ENCODE measurements around the gene OPCML.
A peak's percentile ranks its signal among the peaks of the same experiment; 100 is the strongest.

OPCML gene

GRCh38 chr11:132969892-132970291, 562.4 kb downstream of the OPCML start:
- no peaks in the 10 kb centered on the region for H3K79me1 ChIP-seq (ENCODE audit: low read depth, low read length)
- DNase-seq (ENCODE audit: low spot score) = no peak
- no peak overlapping the region for H3K27ac ChIP-seq (replicated peaks; ENCODE audit: low read length)
- H3K18ac ChIP-seq (ENCODE audit: low read length) = no peak overlapping the region
- WGBS, 2 donors (ENCODE audit: extremely low coverage in 2 of 2, insufficient read length in 2 of 2, insufficient replicate concordance in 1 of 2) = no CpG with 5 or more reads among the region's 4 CpGs
- H3K9ac ChIP-seq (ENCODE audit: low read depth, low read length, poor library complexity) = no peak overlapping the region
- H3K36me3 ChIP-seq (replicated peaks in 1 of 2; ENCODE audit: control insufficient read depth in 2 of 2, insufficient read depth in 2 of 2, low read length in 2 of 2) = no peaks in the 10 kb centered on the region
- no peak overlapping the region for H2AFZ ChIP-seq (ENCODE audit: low read length)
- no peak overlapping the region for H3K4me2 ChIP-seq (ENCODE audit: insufficient read depth, low read length, poor library complexity, severe bottlenecking)
- H2AK5ac ChIP-seq (ENCODE audit: low read depth, low read length) = no peak overlapping the region
- no peaks in the 10 kb centered on the region for H3K27me3 ChIP-seq (ENCODE audit: control insufficient read depth in 3 of 3, insufficient read depth in 3 of 3, low read depth in 1 of 3, low read length in 3 of 3)
- no peak overlapping the region for H3K4me3 ChIP-seq (ENCODE audit: low read length in 2 of 2)
- no peak overlapping the region for H3K4ac ChIP-seq (ENCODE audit: low read length)
- no peak overlapping the region for H4K91ac ChIP-seq (ENCODE audit: low read depth, low read length, poor library complexity)
- no peak overlapping the region for H4K8ac ChIP-seq (ENCODE audit: low read depth, low read length)
- no peak overlapping the region for H3K23ac ChIP-seq (ENCODE audit: low read depth, low read length, poor library complexity)
- no peak overlapping the region for H2BK120ac ChIP-seq (ENCODE audit: low read depth, low read length)
- no peak overlapping the region for H3K14ac ChIP-seq (ENCODE audit: low read length)
- H2BK15ac ChIP-seq (ENCODE audit: low read length) = no peak overlapping the region
- no peaks in the 10 kb centered on the region for H3K9me3 ChIP-seq (replicated peaks in 1 of 2; ENCODE audit: control insufficient read depth in 2 of 2, insufficient read depth in 1 of 2, low read depth in 1 of 2, low read length in 2 of 2)
- H2BK12ac ChIP-seq (ENCODE audit: low read length) = no peak overlapping the region
- no peak overlapping the region for H2BK5ac ChIP-seq (ENCODE audit: low read length)
- H3K4me1 ChIP-seq (ENCODE audit: control insufficient read depth in 2 of 2, insufficient read depth in 1 of 2, low read depth in 1 of 2, low read length in 2 of 2) = peaks cover 0 to 3% of the 10 kb centered on the region in 2 donors

- Histone ChIP-seq H2AFZ (ENCODE audit: low read length) (no peak overlapping the region), H3K79me1 (ENCODE audit: low read depth, low read length) (no peaks in the 10 kb centered on the region), H3K27me3 (ENCODE audit: control insufficient read depth in 3 of 3, insufficient read depth in 3 of 3, low read depth in 1 of 3, low read length in 3 of 3) (peaks cover 0 to 8% (median 0%) of the 10 kb centered on the region in 3 experiments), H3K36me3 (replicated peaks in 1 of 2; ENCODE audit: control insufficient read depth in 2 of 2, insufficient read depth in 2 of 2, low read length in 2 of 2) (no peaks in the 10 kb centered on the region), H2AK5ac (ENCODE audit: low read depth, low read length) (no peak overlapping the region), H3K27ac (replicated peaks; ENCODE audit: low read length) (no peak overlapping the region), H3K14ac (ENCODE audit: low read length) (no peak overlapping the region), H2BK15ac (ENCODE audit: low read length) (no peak overlapping the region), H3K4me1 (ENCODE audit: control insufficient read depth in 2 of 2, insufficient read depth in 1 of 2, low read depth in 1 of 2, low read length in 2 of 2) (peaks cover 0 to 10% of the 10 kb centered on the region in 2 donors), H2BK120ac (ENCODE audit: low read depth, low read length) (no peak overlapping the region), H3K18ac (ENCODE audit: low read length) (no peak overlapping the region), H2BK5ac (ENCODE audit: low read length) (no peak overlapping the region), H3K9me3 (replicated peaks in 1 of 2; ENCODE audit: control insufficient read depth in 2 of 2, insufficient read depth in 1 of 2, low read depth in 1 of 2, low read length in 2 of 2) (no peaks in the 10 kb centered on the region), H3K4me3 (ENCODE audit: low read length in 2 of 2) (no peak overlapping the region), H3K9ac (ENCODE audit: low read depth, low read length, poor library complexity) (no peak overlapping the region), H4K8ac (ENCODE audit: low read depth, low read length) (no peak overlapping the region), H3K23ac (ENCODE audit: low read depth, low read length, poor library complexity) (no peak overlapping the region), H2BK12ac (ENCODE audit: low read length) (no peak overlapping the region), H3K4ac (ENCODE audit: low read length) (no peak overlapping the region), H4K91ac (ENCODE audit: low read depth, low read length, poor library complexity) (no peak overlapping the region), H3K4me2 (ENCODE audit: insufficient read depth, low read length, poor library complexity, severe bottlenecking) (no peak overlapping the region)
- no CpG with 5 or more reads among the region's 6 CpGs for WGBS, 2 donors (ENCODE audit: extremely low coverage in 2 of 2, insufficient read length in 2 of 2, insufficient replicate concordance in 1 of 2)
- no peak for DNase-seq (ENCODE audit: low spot score)
Measured at GRCh38 chr11:132962041-132962440, 570.3 kb downstream of the OPCML start.

GRCh38 chr11:132961453-132961852, 570.8 kb downstream of the OPCML start:
- no peaks in the 10 kb centered on the region for H3K79me1 ChIP-seq (ENCODE audit: low read depth, low read length)
- H3K4ac ChIP-seq (ENCODE audit: low read length) = no peak overlapping the region
- H3K4me2 ChIP-seq (ENCODE audit: insufficient read depth, low read length, poor library complexity, severe bottlenecking) = no peak overlapping the region
- no peak overlapping the region for H2AFZ ChIP-seq (ENCODE audit: low read length)
- no peaks in the 10 kb centered on the region for H3K36me3 ChIP-seq (replicated peaks in 1 of 2; ENCODE audit: control insufficient read depth in 2 of 2, insufficient read depth in 2 of 2, low read length in 2 of 2)
- H2BK5ac ChIP-seq (ENCODE audit: low read length) = no peak overlapping the region
- H4K8ac ChIP-seq (ENCODE audit: low read depth, low read length) = no peak overlapping the region
- WGBS, 2 donors (ENCODE audit: extremely low coverage in 2 of 2, insufficient read length in 2 of 2, insufficient replicate concordance in 1 of 2) = no CpG with 5 or more reads among the region's 5 CpGs
- no peak overlapping the region for H2BK12ac ChIP-seq (ENCODE audit: low read length)
- no peak overlapping the region for H2BK15ac ChIP-seq (ENCODE audit: low read length)
- H3K9me3 ChIP-seq (replicated peaks in 1 of 2; ENCODE audit: control insufficient read depth in 2 of 2, insufficient read depth in 1 of 2, low read depth in 1 of 2, low read length in 2 of 2) = no peaks in the 10 kb centered on the region
- H3K23ac ChIP-seq (ENCODE audit: low read depth, low read length, poor library complexity) = no peak overlapping the region
- no peak overlapping the region for H3K4me3 ChIP-seq (ENCODE audit: low read length in 2 of 2)
- H2BK120ac ChIP-seq (ENCODE audit: low read depth, low read length) = no peak overlapping the region
- H3K9ac ChIP-seq (ENCODE audit: low read depth, low read length, poor library complexity) = no peak overlapping the region
- no peak overlapping the region for H3K14ac ChIP-seq (ENCODE audit: low read length)
- no peak for DNase-seq (ENCODE audit: low spot score)
- H2AK5ac ChIP-seq (ENCODE audit: low read depth, low read length) = no peak overlapping the region
- H3K4me1 ChIP-seq (ENCODE audit: control insufficient read depth in 2 of 2, insufficient read depth in 1 of 2, low read depth in 1 of 2, low read length in 2 of 2) = peaks cover 0 to 10% of the 10 kb centered on the region in 2 donors
- H3K27me3 ChIP-seq (ENCODE audit: control insufficient read depth in 3 of 3, insufficient read depth in 3 of 3, low read depth in 1 of 3, low read length in 3 of 3) = peaks cover 0 to 8% (median 0%) of the 10 kb centered on the region in 3 experiments
- no peak overlapping the region for H4K91ac ChIP-seq (ENCODE audit: low read depth, low read length, poor library complexity)
- no peak overlapping the region for H3K27ac ChIP-seq (replicated peaks; ENCODE audit: low read length)
- no peak overlapping the region for H3K18ac ChIP-seq (ENCODE audit: low read length)

- H3K27me3 ChIP-seq (ENCODE audit: control insufficient read depth in 3 of 3, insufficient read depth in 3 of 3, low read depth in 1 of 3, low read length in 3 of 3) = peaks cover 0 to 8% (median 0%) of the 10 kb centered on the region in 3 experiments
- H2BK15ac ChIP-seq (ENCODE audit: low read length) = no peak overlapping the region
- H4K8ac ChIP-seq (ENCODE audit: low read depth, low read length) = no peak overlapping the region
- no peaks in the 10 kb centered on the region for H3K79me1 ChIP-seq (ENCODE audit: low read depth, low read length)
- H3K9ac ChIP-seq (ENCODE audit: low read depth, low read length, poor library complexity) = no peak overlapping the region
- H3K4me2 ChIP-seq (ENCODE audit: insufficient read depth, low read length, poor library complexity, severe bottlenecking) = no peak overlapping the region
- no peak overlapping the region for H2BK120ac ChIP-seq (ENCODE audit: low read depth, low read length)
- no peak overlapping the region for H2AK5ac ChIP-seq (ENCODE audit: low read depth, low read length)
- H3K27ac ChIP-seq (replicated peaks; ENCODE audit: low read length) = no peak overlapping the region
- no peak overlapping the region for H2AFZ ChIP-seq (ENCODE audit: low read length)
- no peak overlapping the region for H3K14ac ChIP-seq (ENCODE audit: low read length)
- DNase-seq (ENCODE audit: low spot score) = no peak
- H3K36me3 ChIP-seq (replicated peaks in 1 of 2; ENCODE audit: control insufficient read depth in 2 of 2, insufficient read depth in 2 of 2, low read length in 2 of 2) = no peaks in the 10 kb centered on the region
- no peak overlapping the region for H3K4me3 ChIP-seq (ENCODE audit: low read length in 2 of 2)
- H4K91ac ChIP-seq (ENCODE audit: low read depth, low read length, poor library complexity) = no peak overlapping the region
- H3K4ac ChIP-seq (ENCODE audit: low read length) = no peak overlapping the region
- no peak overlapping the region for H3K18ac ChIP-seq (ENCODE audit: low read length)
- peak overlapping the region; percentile 10 for H2BK12ac ChIP-seq (ENCODE audit: low read length)
- peaks cover 0 to 10% of the 10 kb centered on the region in 2 donors for H3K4me1 ChIP-seq (ENCODE audit: control insufficient read depth in 2 of 2, insufficient read depth in 1 of 2, low read depth in 1 of 2, low read length in 2 of 2)
- H3K9me3 ChIP-seq (replicated peaks in 1 of 2; ENCODE audit: control insufficient read depth in 2 of 2, insufficient read depth in 1 of 2, low read depth in 1 of 2, low read length in 2 of 2) = no peaks in the 10 kb centered on the region
- H2BK5ac ChIP-seq (ENCODE audit: low read length) = no peak overlapping the region
- no peak overlapping the region for H3K23ac ChIP-seq (ENCODE audit: low read depth, low read length, poor library complexity)
- WGBS, 2 donors (ENCODE audit: extremely low coverage in 2 of 2, insufficient read length in 2 of 2, insufficient replicate concordance in 1 of 2) = no CpG with 5 or more reads among the region's 21 CpGs
Measured at GRCh38 chr11:132960273-132961078, 571.8 kb downstream of the OPCML start.
